ENCODE results near the gene SLC25A51. TPM values are rescaled to one million over a fixed set of nuclear protein-coding genes. Genes with fewer than 3 reads are reported as not detected.

SLC25A51 gene
- total RNA-seq, 1 experiment from 2014 or later: 29.6 TPM

DNA sequence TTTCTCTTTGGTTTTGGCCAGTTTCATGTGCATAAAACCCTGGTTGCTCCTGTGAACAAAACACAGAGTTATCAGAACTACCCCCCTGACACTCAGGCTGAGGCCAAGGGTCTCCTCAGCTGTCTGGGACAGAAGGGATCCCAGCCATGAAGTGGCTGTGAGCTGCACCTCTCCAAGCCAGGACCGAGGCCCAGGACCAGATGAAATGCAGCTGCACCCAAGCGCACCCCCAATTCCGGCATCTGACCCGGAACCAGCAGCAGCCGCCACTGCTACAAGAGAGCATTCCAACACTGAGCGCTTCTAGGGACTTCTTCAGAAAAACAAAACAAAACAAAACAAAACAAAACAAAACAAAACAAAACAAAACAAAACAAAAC lies 16.0 kb upstream of the SLC25A51 start:
- no peaks in the 10 kb centered on the region for H3K9me3 Mint-ChIP-seq (ENCODE audit: unreplicated experiment)
- no peak overlapping the region for H3K27ac Mint-ChIP-seq (ENCODE audit: low read depth, unreplicated experiment)
- H3K36me3 Mint-ChIP-seq (ENCODE audit: insufficient read depth, unreplicated experiment): peaks cover 24% of the 10 kb centered on the region
- ChIA-PET POLR2A (interaction anchor here (1.0 kb wide), 1 partner anchor 18 kb away, joined by 3 read pairs; no protein-coding TSS in a partner anchor), CTCF (interaction anchor here (0.5 to 5.3 kb wide), 11 partner anchors 9 to 445 kb away, joined by 3 to 59 read pairs (median 15); partner anchors contain the start of gene SHB)
- no TSS peak for BruUV-seq (replicated peaks)
- DNase-seq (ENCODE audit: unreplicated experiment): no peak
- no peaks in the 10 kb centered on the region for H3K27me3 Mint-ChIP-seq (ENCODE audit: insufficient read depth, unreplicated experiment)
- peaks cover 15% of the 10 kb centered on the region for H3K4me1 Mint-ChIP-seq (ENCODE audit: insufficient read depth, unreplicated experiment)
- TF ChIP-seq, protein P1, sequence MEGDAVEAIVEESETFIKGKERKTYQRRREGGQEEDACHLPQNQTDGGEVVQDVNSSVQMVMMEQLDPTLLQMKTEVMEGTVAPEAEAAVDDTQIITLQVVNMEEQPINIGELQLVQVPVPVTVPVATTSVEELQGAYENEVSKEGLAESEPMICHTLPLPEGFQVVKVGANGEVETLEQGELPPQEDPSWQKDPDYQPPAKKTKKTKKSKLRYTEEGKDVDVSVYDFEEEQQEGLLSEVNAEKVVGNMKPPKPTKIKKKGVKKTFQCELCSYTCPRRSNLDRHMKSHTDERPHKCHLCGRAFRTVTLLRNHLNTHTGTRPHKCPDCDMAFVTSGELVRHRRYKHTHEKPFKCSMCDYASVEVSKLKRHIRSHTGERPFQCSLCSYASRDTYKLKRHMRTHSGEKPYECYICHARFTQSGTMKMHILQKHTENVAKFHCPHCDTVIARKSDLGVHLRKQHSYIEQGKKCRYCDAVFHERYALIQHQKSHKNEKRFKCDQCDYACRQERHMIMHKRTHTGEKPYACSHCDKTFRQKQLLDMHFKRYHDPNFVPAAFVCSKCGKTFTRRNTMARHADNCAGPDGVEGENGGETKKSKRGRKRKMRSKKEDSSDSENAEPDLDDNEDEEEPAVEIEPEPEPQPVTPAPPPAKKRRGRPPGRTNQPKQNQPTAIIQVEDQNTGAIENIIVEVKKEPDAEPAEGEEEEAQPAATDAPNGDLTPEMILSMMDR (IDR thresholded peaks at IDR 0.05; ENCODE audit: unreplicated experiment): no peak
- no peak overlapping the region for H3K4me3 Mint-ChIP-seq (ENCODE audit: unreplicated experiment)
- intact Hi-C loops (cut with micrococcal nuclease): loop anchor here (5.0 kb wide), 1 partner anchor 87 kb away; no protein-coding TSS in a partner anchor

DNA sequence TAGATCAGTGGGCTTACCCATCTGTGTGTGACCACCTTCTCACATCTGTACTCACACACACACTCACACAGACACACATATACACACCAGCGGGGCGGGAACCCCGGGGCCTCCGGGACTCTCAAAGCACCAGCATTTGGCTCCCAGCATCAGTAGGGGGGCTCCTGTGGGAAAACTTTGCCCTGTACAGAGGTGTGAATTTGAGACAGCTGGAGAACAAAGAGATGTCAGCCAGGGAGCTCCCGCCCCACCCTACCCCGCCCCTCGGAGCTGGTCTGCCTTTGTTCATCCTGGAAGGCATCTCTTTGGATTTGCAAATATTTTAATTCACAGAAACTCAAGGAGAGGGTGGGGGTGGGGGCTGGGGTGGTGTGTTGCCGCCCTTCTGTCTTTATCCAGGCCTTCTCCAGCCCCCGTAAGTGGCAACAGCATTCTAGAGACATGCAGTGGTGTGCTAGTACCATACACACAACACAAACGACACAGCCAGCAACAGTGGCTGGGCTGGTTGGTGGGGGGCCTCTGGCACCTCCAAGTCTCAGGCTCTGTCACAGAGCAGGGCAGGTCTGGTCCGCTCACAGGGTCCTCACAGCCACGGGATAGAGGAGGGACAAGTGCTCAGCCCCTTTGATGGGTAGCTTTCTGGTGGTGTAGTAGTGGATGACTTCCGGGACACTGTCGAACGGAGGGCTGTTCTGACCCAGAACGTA lies 15.5 kb upstream of the SLC25A51 start:
- Mint-ChIP-seq H3K4me3 (ENCODE audit: unreplicated experiment) (no peak overlapping the region), H3K27ac (ENCODE audit: low read depth, unreplicated experiment) (no peak overlapping the region), H3K27me3 (ENCODE audit: insufficient read depth, unreplicated experiment) (no peaks in the 10 kb centered on the region), H3K9me3 (ENCODE audit: unreplicated experiment) (no peaks in the 10 kb centered on the region), H3K36me3 (ENCODE audit: insufficient read depth, unreplicated experiment) (peaks cover 24% of the 10 kb centered on the region), H3K4me1 (ENCODE audit: insufficient read depth, unreplicated experiment) (peaks cover 15% of the 10 kb centered on the region)
- intact Hi-C loops (cut with micrococcal nuclease): no loop called here
- no peak for DNase-seq (ENCODE audit: unreplicated experiment)
- TF ChIP-seq, protein P1 (IDR thresholded peaks at IDR 0.05; ENCODE audit: unreplicated experiment): no peak
- ChIA-PET CTCF (interaction anchor here (0.6 to 5.3 kb wide), 6 partner anchors 8 to 344 kb away, joined by 3 to 59 read pairs (median 12); partner anchors contain the start of gene SHB), POLR2A (interaction anchor here (1.0 kb wide), 1 partner anchor 17 kb away, joined by 3 read pairs; no protein-coding TSS in a partner anchor)
- TSS peak; percentile 20 for BruUV-seq (replicated peaks)

DNA sequence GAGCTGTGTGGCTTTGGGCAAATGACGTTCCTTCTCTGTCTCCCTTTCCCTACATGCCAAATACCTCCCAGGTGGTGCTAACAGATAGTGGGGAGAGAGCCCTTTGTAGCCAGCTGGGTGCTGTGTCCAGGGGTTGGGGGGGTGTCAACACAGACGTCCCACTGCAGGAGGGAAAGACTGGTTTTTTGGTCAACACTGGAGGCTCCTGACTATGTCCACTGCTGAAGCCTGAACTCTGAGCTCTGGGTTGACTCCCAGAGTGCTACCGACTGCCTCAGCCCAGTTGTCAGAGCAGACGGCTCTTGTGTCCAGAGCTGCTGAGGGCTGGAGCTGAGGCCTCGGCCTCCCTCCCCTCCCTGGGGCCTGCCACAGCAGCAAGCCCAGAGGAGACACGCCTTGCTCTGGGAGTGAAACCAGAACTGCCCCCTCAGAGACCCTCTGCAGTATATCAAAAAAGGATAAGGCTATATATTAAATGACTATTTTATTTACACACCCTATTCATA lies 14.8 kb upstream of the SLC25A51 start:
- DNase-seq (ENCODE audit: unreplicated experiment): no peak
- Mint-ChIP-seq H3K4me1 (ENCODE audit: insufficient read depth, unreplicated experiment) (peaks cover 17% of the 10 kb centered on the region), H3K4me3 (ENCODE audit: unreplicated experiment) (no peak overlapping the region), H3K9me3 (ENCODE audit: unreplicated experiment) (no peaks in the 10 kb centered on the region), H3K36me3 (ENCODE audit: insufficient read depth, unreplicated experiment) (peaks cover 24% of the 10 kb centered on the region), H3K27ac (ENCODE audit: low read depth, unreplicated experiment) (no peak overlapping the region), H3K27me3 (ENCODE audit: insufficient read depth, unreplicated experiment) (no peaks in the 10 kb centered on the region)
- POLR2A ChIA-PET: interaction anchor here (0.8 to 1.0 kb wide), 2 partner anchors 11 to 16 kb away, joined by 3 read pairs; no protein-coding TSS in a partner anchor
- CTCF ChIA-PET: interaction anchor here (0.9 to 5.3 kb wide), 6 partner anchors 19 to 345 kb away, joined by 3 to 59 read pairs (median 4); partner anchors contain the start of gene SHB
- intact Hi-C loops (cut with micrococcal nuclease): no loop called here
- TF ChIP-seq, protein P1 (IDR thresholded peaks at IDR 0.05; ENCODE audit: unreplicated experiment): no peak
- no TSS peak for BruUV-seq (replicated peaks)
